HG03064 (cell line): ENCODE measurements around the gene NPAS2.

ENCODE experiments used
- ATAC-seq: cut with Tn5 transposase; IDR thresholded peaks from one replicate; pipeline ENCODE4 v1.9.1; 2021; ENCODE audit warnings: low read depth; ENCODE audit not compliant: unreplicated experiment

Gene NPAS2

GRCh38 chr2:101036562-101036961 is 216.6 kb downstream of the NPAS2 start:
- no peak for ATAC-seq

- no peak for ATAC-seq
Observed at GRCh38 chr2:101037161-101037755, 217.3 kb downstream of the NPAS2 start.

- ATAC-seq: no peak
Observed at GRCh38 chr2:101038455-101039255, 218.7 kb downstream of the NPAS2 start.

GRCh38 chr2:101040072-101040471 is 220.1 kb downstream of the NPAS2 start:
- no peak for ATAC-seq

GRCh38 chr2:101040761-101041160 is 220.8 kb downstream of the NPAS2 start:
- ATAC-seq: no peak

GRCh38 chr2:101041413-101041812 is 221.5 kb downstream of the NPAS2 start:
- ATAC-seq: no peak

- ATAC-seq: no peak
Observed at GRCh38 chr2:101045330-101045729, 225.4 kb downstream of the NPAS2 start.
